GM12892 (cell line): Measurements from ENCODE around the gene CARMIL1.

Experiments
- POLR2A ChIP-seq: IDR thresholded peaks from 2 replicates; pipeline ENCODE4 v1.6.1; 2011; ENCODE audit warnings: low read depth, low read length, control low read depth
- POLR2AphosphoS5 ChIP-seq: IDR thresholded peaks from 2 replicates; pipeline ENCODE4 v1.6.1; 2011; ENCODE audit warnings: low read depth, low read length, control low read depth

GRCh38 chr6:25484900-25485299 lies 205.7 kb downstream of the CARMIL1 start:
- TF ChIP-seq POLR2AphosphoS5 = no peak
- TF ChIP-seq POLR2A = no peak
